ENCODE results near the gene MARK2. TPM values are rescaled to one million over a fixed set of nuclear protein-coding genes. Genes with fewer than 3 reads are reported as not detected.
"Not testable (repeated sequence)": the region's sequence is repeated elsewhere in the genome, so short reads cannot be mapped to it uniquely, and the experiment has no call there.

MARK2 gene
- total RNA-seq, 1 donor from 2014 or later = 41.5 TPM

DNA sequence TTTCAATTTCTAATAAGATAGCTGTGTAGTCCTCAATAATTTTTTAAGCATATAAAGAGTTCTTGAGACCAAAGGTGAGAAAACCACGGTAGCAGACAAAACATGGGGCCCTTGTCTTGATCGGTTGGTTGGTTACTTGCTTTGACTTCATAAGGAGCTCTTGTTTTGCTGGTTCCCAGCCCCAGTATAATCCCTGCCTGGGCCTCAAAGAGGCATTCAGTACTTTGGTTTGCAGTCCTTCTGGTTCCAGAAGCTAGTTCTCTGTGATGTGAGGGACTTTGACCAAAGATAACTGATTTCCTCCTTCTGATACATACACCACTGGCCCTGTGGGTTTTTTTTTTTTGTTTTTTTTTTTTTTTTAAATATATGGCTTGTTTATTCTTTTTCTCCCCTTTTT is 17.1 kb downstream of the MARK2 start:
- intact Hi-C loops (cut with micrococcal nuclease) = no loop called here
- no peaks in the 10 kb centered on the region for H3K27me3 Mint-ChIP-seq
- no peaks in the 10 kb centered on the region for H3K9me3 Mint-ChIP-seq
- peaks cover 45% of the 10 kb centered on the region for H3K36me3 Mint-ChIP-seq (ENCODE audit: low read depth)
- TF ChIP-seq, protein P1, sequence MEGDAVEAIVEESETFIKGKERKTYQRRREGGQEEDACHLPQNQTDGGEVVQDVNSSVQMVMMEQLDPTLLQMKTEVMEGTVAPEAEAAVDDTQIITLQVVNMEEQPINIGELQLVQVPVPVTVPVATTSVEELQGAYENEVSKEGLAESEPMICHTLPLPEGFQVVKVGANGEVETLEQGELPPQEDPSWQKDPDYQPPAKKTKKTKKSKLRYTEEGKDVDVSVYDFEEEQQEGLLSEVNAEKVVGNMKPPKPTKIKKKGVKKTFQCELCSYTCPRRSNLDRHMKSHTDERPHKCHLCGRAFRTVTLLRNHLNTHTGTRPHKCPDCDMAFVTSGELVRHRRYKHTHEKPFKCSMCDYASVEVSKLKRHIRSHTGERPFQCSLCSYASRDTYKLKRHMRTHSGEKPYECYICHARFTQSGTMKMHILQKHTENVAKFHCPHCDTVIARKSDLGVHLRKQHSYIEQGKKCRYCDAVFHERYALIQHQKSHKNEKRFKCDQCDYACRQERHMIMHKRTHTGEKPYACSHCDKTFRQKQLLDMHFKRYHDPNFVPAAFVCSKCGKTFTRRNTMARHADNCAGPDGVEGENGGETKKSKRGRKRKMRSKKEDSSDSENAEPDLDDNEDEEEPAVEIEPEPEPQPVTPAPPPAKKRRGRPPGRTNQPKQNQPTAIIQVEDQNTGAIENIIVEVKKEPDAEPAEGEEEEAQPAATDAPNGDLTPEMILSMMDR (IDR thresholded peaks at IDR 0.05) = no peak
- H3K27ac Mint-ChIP-seq = no peak overlapping the region
- no peak for ATAC-seq (ENCODE audit: low read depth)
- DNase-seq = no peak
- peaks cover 25% of the 10 kb centered on the region for H3K4me1 Mint-ChIP-seq
- ChIA-PET POLR2A (interaction anchor here (0.7 kb wide), 1 partner anchor 17 kb away, joined by 8 read pairs; the partner anchor contains the start of gene MARK2), CTCF (no interaction called here)
- no peak overlapping the region for H3K4me3 Mint-ChIP-seq

DNA sequence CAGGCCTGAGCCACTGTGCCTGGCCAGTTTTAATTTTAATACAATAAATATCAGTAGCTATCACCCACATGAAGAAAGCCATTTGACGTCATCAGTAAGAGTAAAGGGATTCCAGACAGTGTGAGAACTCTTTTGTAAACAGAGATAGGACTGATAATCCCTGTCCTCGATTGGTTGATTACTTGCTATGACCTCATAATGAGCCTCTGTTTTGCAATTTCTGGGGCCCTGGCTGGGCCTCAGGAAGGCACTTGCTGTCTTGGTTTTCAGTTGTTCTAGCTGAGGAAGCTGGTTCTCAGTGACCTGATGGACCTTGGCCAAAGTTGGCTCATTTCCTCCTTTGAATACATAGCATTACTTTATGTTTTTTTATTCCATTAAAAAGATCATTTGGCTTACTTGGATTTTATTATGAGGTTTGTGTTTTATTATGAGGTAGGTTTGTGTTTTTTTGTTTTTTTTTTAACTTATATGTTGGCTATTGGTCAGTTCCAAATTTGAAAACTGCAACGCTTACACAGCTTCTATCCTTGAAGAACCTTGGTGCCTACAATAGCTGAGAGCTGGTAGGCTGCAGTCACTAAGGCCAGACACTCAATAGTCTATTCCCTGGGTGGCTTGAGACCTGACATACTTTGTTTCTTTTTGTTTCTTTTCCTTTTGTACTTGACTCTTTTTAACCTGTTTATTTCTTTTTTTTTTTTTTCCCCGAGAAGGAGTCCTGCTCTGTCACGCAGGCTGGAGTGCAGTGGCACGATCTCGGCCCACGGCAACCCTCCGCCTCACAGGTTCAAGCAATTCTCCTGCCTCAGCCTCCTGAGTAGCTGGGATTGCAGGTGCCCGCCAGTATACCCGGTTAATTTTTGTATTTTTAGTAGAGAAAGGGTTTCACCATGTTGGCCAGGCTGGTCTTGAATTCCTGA is 20.0 kb downstream of the MARK2 start:
- ChIA-PET POLR2A (interaction anchor here (0.5 to 1.5 kb wide), 2 partner anchors 20 to 29 kb away, joined by 3 read pairs; no protein-coding TSS in a partner anchor), CTCF (no interaction called here)
- TF ChIP-seq, protein P1 (IDR thresholded peaks at IDR 0.05) = no peak
- DNase-seq (no peak), ATAC-seq (ENCODE audit: low read depth) (no peak)
- no peaks in the 10 kb centered on the region for H3K9me3 Mint-ChIP-seq
- peaks cover 41% of the 10 kb centered on the region for H3K36me3 Mint-ChIP-seq (ENCODE audit: low read depth)
- H3K27me3 Mint-ChIP-seq = no peaks in the 10 kb centered on the region
- peaks cover 22% of the 10 kb centered on the region for H3K4me1 Mint-ChIP-seq
- no peak overlapping the region for H3K4me3 Mint-ChIP-seq
- H3K27ac Mint-ChIP-seq = peak overlapping the region; percentile 20
- intact Hi-C loops (cut with micrococcal nuclease) = no loop called here

DNA sequence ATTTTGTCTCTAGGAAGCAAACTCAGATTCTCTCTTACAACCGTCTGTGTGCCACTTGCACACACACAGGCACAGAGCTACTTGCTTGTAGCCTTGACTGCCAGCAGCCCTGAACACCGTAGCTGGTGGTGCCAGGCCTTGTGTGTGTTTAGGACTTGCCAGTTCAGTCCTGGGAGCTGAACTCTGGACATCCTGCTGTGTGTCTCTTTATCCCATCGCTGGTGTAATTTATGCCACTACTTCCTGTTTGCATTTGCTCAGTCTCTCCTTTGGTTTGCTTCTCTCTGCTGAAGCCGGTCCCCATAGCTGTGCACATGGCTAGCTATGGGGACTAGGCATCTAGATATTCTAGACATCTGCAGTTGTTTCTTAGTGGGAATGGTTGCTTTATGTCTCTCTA is 24.0 kb downstream of the MARK2 start:
- DNase-seq (no peak), ATAC-seq (ENCODE audit: low read depth) (no peak)
- intact Hi-C loops (cut with micrococcal nuclease) = no loop called here
- ChIA-PET POLR2A (interaction anchor here (0.7 kb wide), 1 partner anchor 65 kb away, joined by 3 read pairs; no protein-coding TSS in a partner anchor), CTCF (interaction anchor here (1.3 kb wide), 1 partner anchor 15 kb away, joined by 3 read pairs; no protein-coding TSS in a partner anchor)
- Mint-ChIP-seq H3K4me3 (no peak overlapping the region), H3K27me3 (no peaks in the 10 kb centered on the region), H3K9me3 (no peaks in the 10 kb centered on the region), H3K4me1 (peaks cover 47% of the 10 kb centered on the region), H3K36me3 (ENCODE audit: low read depth) (peaks cover 47% of the 10 kb centered on the region), H3K27ac (no peak overlapping the region)
- TF ChIP-seq, protein P1 (IDR thresholded peaks at IDR 0.05) = no peak

DNA sequence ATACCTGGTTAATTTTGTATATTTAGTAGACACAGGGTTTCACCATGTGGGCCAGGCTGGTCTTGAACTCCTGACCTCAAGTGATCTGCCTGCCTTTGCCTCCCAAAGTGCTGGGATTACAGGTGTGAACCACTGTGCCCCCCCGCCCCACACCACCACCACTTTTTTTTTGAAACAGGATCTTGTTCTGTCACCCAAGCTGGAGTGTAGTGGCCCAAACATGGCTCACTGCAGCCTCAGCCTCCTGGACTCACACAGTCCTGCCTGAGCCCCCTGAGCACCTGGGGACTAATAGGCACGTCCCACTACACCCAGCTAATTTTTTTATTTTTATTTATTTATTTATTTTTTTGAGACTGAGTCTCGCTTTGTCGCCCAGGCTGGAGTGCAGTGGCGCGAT is 24.7 kb downstream of the MARK2 start:
- Mint-ChIP-seq H3K4me1 (peaks cover 51% of the 10 kb centered on the region), H3K36me3 (ENCODE audit: low read depth) (peaks cover 52% of the 10 kb centered on the region)
- H3K9me3 Mint-ChIP-seq; H3K27ac Mint-ChIP-seq; ATAC-seq (ENCODE audit: low read depth); H3K4me3 Mint-ChIP-seq; DNase-seq; intact Hi-C loops (cut with micrococcal nuclease); H3K27me3 Mint-ChIP-seq; POLR2A ChIA-PET: not testable (repeated sequence)
- CTCF ChIA-PET = interaction anchor here (0.6 to 1.3 kb wide), 2 partner anchors 11 to 16 kb away, joined by 3 read pairs; no protein-coding TSS in a partner anchor

DNA sequence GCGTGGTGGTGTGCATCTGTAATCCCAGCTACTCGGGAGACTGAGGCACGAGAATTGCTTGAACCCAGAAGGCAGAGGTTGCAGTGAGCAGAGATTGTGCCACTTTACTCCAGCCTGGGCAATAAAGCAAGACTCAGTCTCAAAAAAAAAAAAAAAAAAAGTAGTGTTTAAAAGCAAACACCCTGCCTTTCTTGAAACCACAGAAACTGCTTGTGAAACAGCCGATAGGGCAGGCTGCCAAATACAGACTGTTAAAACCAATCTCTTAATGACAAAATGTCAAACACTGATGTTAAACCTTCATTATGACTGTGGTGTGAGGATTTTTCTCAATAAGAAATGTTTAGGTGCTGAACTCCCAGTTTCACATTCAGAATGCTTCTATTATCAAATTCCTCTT is 27.3 kb downstream of the MARK2 start:
- Mint-ChIP-seq H3K27me3 (no peaks in the 10 kb centered on the region), H3K4me1 (peaks cover 67% of the 10 kb centered on the region), H3K4me3 (no peak overlapping the region), H3K36me3 (ENCODE audit: low read depth) (peaks cover 54% of the 10 kb centered on the region), H3K9me3 (no peaks in the 10 kb centered on the region), H3K27ac (peak overlapping the region; percentile 61)
- intact Hi-C loops (cut with micrococcal nuclease) = no loop called here
- DNase-seq (no peak), ATAC-seq (ENCODE audit: low read depth) (peak; percentile 67)
- CTCF ChIA-PET = interaction anchor here (1.2 kb wide), 1 partner anchor 30 kb away, joined by 5 read pairs; no protein-coding TSS in a partner anchor
- POLR2A ChIA-PET = interaction anchor here (0.7 kb wide), 1 partner anchor 925 kb away, joined by 7 read pairs; no protein-coding TSS in a partner anchor
- TF ChIP-seq, protein P1 (IDR thresholded peaks at IDR 0.05) = no peak

Data from activated B cell treated with CpG ODN at 0.5 μM for 24 hours (primary cell).